CD4-positive, alpha-beta T cell (primary cell): ENCODE data around the gene LIMK2. TPM values are rescaled to one million over a fixed set of nuclear protein-coding genes. Genes with fewer than 3 reads are reported as not detected.

Experiments used
- ATAC-seq: fragments of 200-7000 bp; cut with Tn5 transposase; one replicate; pipeline ENCODE4 v1.10.0; 2022; ENCODE audit warnings: mild to moderate bottlenecking; ENCODE audit not compliant: poor library complexity
- CTCF ChIA-PET: fragments of 350-600 bp; sonication (Branson Sonifier 250); formaldehyde crosslinking; loops from one replicate; lab custom pipeline; 2021; ENCODE audit warnings: antibody characterized with exemption, inconsistent platforms; lab: Charles Lee
- POLR2A ChIA-PET: fragments of 350-600 bp; sonication (Branson Sonifier 250); formaldehyde crosslinking; loops from one replicate; lab custom pipeline; 2021; ENCODE audit warnings: antibody characterized with exemption, inconsistent platforms; lab: Charles Lee
- DNase-seq, 14 experiments: peaks; one replicate each; pipeline ENCODE4 v3.0.0-alpha.2; 2013 to 2020; ENCODE audit warnings: mixed read lengths in 2 of 14
- H3K27ac ChIP-seq, 2 donors: one replicate each; pipeline versions ENCODE4 v1.5.1 to v1.7.0; 2013; ENCODE audit warnings: low read length in 2 of 2, low read depth in 1 of 2, mild to moderate bottlenecking in 1 of 2
- H3K27me3 ChIP-seq, 2 experiments: 1 replicate in 1 of 2; 2 replicates in 1 of 2; pipeline versions ENCODE4 v1.6.1 to v1.7.0; 2013; ENCODE audit warnings: low read length in 2 of 2, control low read depth in 1 of 2, mild to moderate bottlenecking in 1 of 2, moderate library complexity in 1 of 2; ENCODE audit not compliant: insufficient read depth in 2 of 2, control insufficient read depth in 1 of 2
- H3K36me3 ChIP-seq: one replicate; pipeline ENCODE4 v1.6.1; 2013; ENCODE audit warnings: low read length, control low read depth; ENCODE audit not compliant: insufficient read depth
- H3K4me1 ChIP-seq: one replicate; pipeline ENCODE4 v1.6.1; 2013; ENCODE audit warnings: low read length, control low read depth; ENCODE audit not compliant: insufficient read depth
- H3K4me3 ChIP-seq: one replicate; pipeline ENCODE4 v1.5.1; 2013; ENCODE audit warnings: mild to moderate bottlenecking, low read length, moderate library complexity
- H3K9me3 ChIP-seq, 2 experiments: 1 replicate in 1 of 2; 2 replicates in 1 of 2; pipeline versions ENCODE4 v1.6.1 to v1.7.0; 2013; ENCODE audit warnings: low read length in 2 of 2, mild to moderate bottlenecking in 2 of 2, control low read depth in 1 of 2, moderate library complexity in 1 of 2; ENCODE audit not compliant: control insufficient read depth in 1 of 2, insufficient read depth in 1 of 2
- H3K27ac Mint-ChIP-seq: one replicate; pipeline ENCODE4 v1.8.0; 2020; ENCODE audit warnings: mixed read lengths
- H3K27me3 Mint-ChIP-seq: one replicate; pipeline ENCODE4 v1.8.0; 2021; ENCODE audit warnings: mixed read lengths
- H3K36me3 Mint-ChIP-seq: one replicate; pipeline ENCODE4 v1.8.0; 2021; ENCODE audit warnings: low read depth, mixed read lengths
- H3K4me1 Mint-ChIP-seq: one replicate; pipeline ENCODE4 v1.8.0; 2021; ENCODE audit warnings: low read depth, mixed read lengths
- H3K4me3 Mint-ChIP-seq: one replicate; pipeline ENCODE4 v1.8.0; 2020; ENCODE audit warnings: mild to moderate bottlenecking, mixed read lengths
- H3K9me3 Mint-ChIP-seq: one replicate; pipeline ENCODE4 v1.8.0; 2020; ENCODE audit warnings: mixed read lengths
- CTCF ChIP-seq: fragments of 200-600 bp; IDR thresholded peaks from one replicate; pipeline ENCODE4 v1.8.0; 2022; ENCODE audit warnings: antibody characterized with exemption, mild to moderate bottlenecking
- intact Hi-C, 2 experiments: fragments of 100-400 bp; cut with DNase I in 1 of 2; cut with micrococcal nuclease in 1 of 2; formaldehyde crosslinking; loops; one replicate each; pipeline versions ENCODE4 v1.15.1 to v1.9.0; 2023 to 2025; cut with DNase I, micrococcal nuclease
- total RNA-seq, 174 experiments: library from RNA in 2 of 174; stranded (reverse) in 2 of 174; gene quantifications; one replicate each; pipeline ENCODE4 v1.2.3 and lab custom pipeline; 2021 to 2026

Gene LIMK2
- total RNA-seq, 2 experiments from 2014 or later: 13.1 to 14.6 TPM

DNA sequence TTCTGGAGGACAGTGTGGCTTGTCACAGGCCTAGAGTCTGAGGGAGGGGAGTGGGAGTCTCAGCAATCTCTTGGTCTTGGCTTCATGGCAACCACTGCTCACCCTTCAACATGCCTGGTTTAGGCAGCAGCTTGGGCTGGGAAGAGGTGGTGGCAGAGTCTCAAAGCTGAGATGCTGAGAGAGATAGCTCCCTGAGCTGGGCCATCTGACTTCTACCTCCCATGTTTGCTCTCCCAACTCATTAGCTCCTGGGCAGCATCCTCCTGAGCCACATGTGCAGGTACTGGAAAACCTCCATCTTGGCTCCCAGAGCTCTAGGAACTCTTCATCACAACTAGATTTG is 67.2 kb downstream of the LIMK2 start:
- POLR2A ChIA-PET: interaction anchor here (0.6 to 20.9 kb wide), 16 partner anchors 6 to 1865 kb away, joined by 3 to 1064 read pairs (median 6); partner anchors contain the start of genes LIMK2, PATZ1, PIK3IP1 and SELENOM
- H3K36me3 ChIP-seq: peaks cover 74% of the 10 kb centered on the region

DNA sequence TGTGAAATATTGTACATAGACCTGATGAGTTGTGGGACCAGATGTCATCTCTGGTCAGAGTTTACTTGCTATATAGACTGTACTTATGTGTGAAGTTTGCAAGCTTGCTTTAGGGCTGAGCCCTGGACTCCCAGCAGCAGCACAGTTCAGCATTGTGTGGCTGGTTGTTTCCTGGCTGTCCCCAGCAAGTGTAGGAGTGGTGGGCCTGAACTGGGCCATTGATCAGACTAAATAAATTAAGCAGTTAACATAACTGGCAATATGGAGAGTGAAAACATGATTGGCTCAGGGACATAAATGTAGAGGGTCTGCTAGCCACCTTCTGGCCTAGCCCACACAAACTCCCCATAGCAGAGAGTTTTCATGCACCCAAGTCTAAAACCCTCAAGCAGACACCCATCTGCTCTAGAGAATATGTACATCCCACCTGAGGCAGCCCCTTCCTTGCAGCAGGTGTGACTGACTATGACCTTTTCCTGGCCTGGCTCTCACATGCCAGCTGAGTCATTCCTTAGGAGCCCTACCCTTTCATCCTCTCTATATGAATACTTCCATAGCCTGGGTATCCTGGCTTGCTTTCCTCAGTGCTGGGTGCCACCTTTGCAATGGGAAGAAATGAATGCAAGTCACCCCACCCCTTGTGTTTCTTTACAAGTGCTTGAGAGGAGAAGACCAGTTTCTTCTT is 67.9 kb downstream of the LIMK2 start:
- H3K27me3 ChIP-seq: no peaks in the 10 kb centered on the region
- Mint-ChIP-seq H3K27ac (peak overlapping the region; percentile 98), H3K4me3 (peak overlapping the region; percentile 79), H3K27me3 (no peaks in the 10 kb centered on the region), H3K36me3 (peaks cover 92% of the 10 kb centered on the region), H3K4me1 (peaks cover 97% of the 10 kb centered on the region), H3K9me3 (no peaks in the 10 kb centered on the region)
- peaks cover 77% of the 10 kb centered on the region for H3K36me3 ChIP-seq
- DNase-seq (peak in 2 of 14 experiments; percentile 31 to 33), ATAC-seq (no peak)
- intact Hi-C loops: loop anchor here in 1 of 2 experiments (1.0 to 10.0 kb wide), 2 partner anchors 12 to 195 kb away; partner anchors contain the start of genes PIK3IP1 and SMTN
- peak overlapping the region; percentile 75 to 85 for H3K27ac ChIP-seq
- H3K9me3 ChIP-seq: no peaks in the 10 kb centered on the region
- no peak overlapping the region for H3K4me3 ChIP-seq
- POLR2A ChIA-PET: interaction anchor here (1.1 to 20.9 kb wide), 10 partner anchors 6 to 172 kb away, joined by 4 to 1064 read pairs (median 18); partner anchors contain the start of genes LIMK2, PATZ1, PIK3IP1 and SELENOM
- no peak for TF ChIP-seq CTCF
- CTCF ChIA-PET: interaction anchor here (1.0 to 4.8 kb wide), 3 partner anchors 11 to 68 kb away, joined by 3 to 27 read pairs (median 16); partner anchors contain the start of gene PIK3IP1
- peaks cover 92% of the 10 kb centered on the region for H3K4me1 ChIP-seq

More for the DNA sequence above, 67.2 kb downstream of the LIMK2 start:
- no peak for DNase-seq
- peaks cover 92% of the 10 kb centered on the region for H3K4me1 ChIP-seq
- H3K36me3 Mint-ChIP-seq: peaks cover 90% of the 10 kb centered on the region
- no peak for TF ChIP-seq CTCF
- no peak for ATAC-seq
- H3K27ac Mint-ChIP-seq: peak overlapping the region; percentile 98
- no peaks in the 10 kb centered on the region for H3K27me3 Mint-ChIP-seq
- intact Hi-C loops: loop anchor here in 1 of 2 experiments (1.0 to 10.0 kb wide), 2 partner anchors 13 to 194 kb away; partner anchors contain the start of genes PIK3IP1 and SMTN
- no peak overlapping the region for H3K4me3 ChIP-seq
- no peaks in the 10 kb centered on the region for H3K27me3 ChIP-seq
- peak overlapping the region; percentile 75 to 85 for H3K27ac ChIP-seq
- CTCF ChIA-PET: interaction anchor here (3.7 to 4.8 kb wide), 2 partner anchors 12 to 34 kb away, joined by 16 to 27 read pairs; partner anchors contain the start of gene PIK3IP1
- H3K9me3 ChIP-seq: no peaks in the 10 kb centered on the region
- H3K9me3 Mint-ChIP-seq: no peaks in the 10 kb centered on the region
- peak overlapping the region; percentile 79 for H3K4me3 Mint-ChIP-seq
- H3K4me1 Mint-ChIP-seq: peaks cover 95% of the 10 kb centered on the region

GRCh38 chr22:31281733-31282132 is 69.6 kb downstream of the LIMK2 start:
- intact Hi-C loops: no loop called here
- Histone ChIP-seq H3K4me3 (no peak overlapping the region), H3K27ac (peak overlapping the region in 1 of 2 donors; percentile 47), H3K36me3 (peaks cover 84% of the 10 kb centered on the region), H3K9me3 (no peaks in the 10 kb centered on the region), H3K27me3 (no peaks in the 10 kb centered on the region), H3K4me1 (peaks cover 99% of the 10 kb centered on the region)
- TF ChIP-seq CTCF: no peak
- ChIA-PET POLR2A (interaction anchor here (0.7 to 20.9 kb wide), 8 partner anchors 8 to 349 kb away, joined by 3 to 1064 read pairs (median 13); partner anchors contain the start of genes LIMK2, PATZ1 and PIK3IP1), CTCF (interaction anchor here (2.5 kb wide), 1 partner anchor 11 kb away, joined by 10 read pairs; the partner anchor contains the start of gene PIK3IP1)
- Mint-ChIP-seq H3K27ac (peak overlapping the region; percentile 98), H3K27me3 (no peaks in the 10 kb centered on the region), H3K4me3 (peak overlapping the region; percentile 79), H3K9me3 (no peaks in the 10 kb centered on the region), H3K36me3 (peaks cover 96% of the 10 kb centered on the region), H3K4me1 (peaks cover 100% of the 10 kb centered on the region)
- ATAC-seq (no peak), DNase-seq (peak in 2 of 14 experiments; percentile 22 to 32)
